Activated naive CD4-positive, alpha-beta T cell treated with anti-CD3 and anti-CD28 coated beads, Interleukin-2, amount 50 U/mL, for 24 hours (primary cell): Measurements from ENCODE around the gene HCN2.

Source experiments
- H3K27ac Mint-ChIP-seq: one replicate; pipeline ENCODE4 v1.8.0; 2021; ENCODE audit warnings: mild to moderate bottlenecking, mixed read lengths
- H3K27me3 Mint-ChIP-seq: one replicate; pipeline ENCODE4 v1.8.0; 2021; ENCODE audit warnings: mixed read lengths
- H3K36me3 Mint-ChIP-seq: one replicate; pipeline ENCODE4 v1.8.0; 2021; ENCODE audit warnings: mixed read lengths
- H3K4me1 Mint-ChIP-seq: one replicate; pipeline ENCODE4 v1.8.0; 2021; ENCODE audit warnings: mixed read lengths
- H3K4me3 Mint-ChIP-seq: one replicate; pipeline ENCODE4 v1.8.0; 2021; ENCODE audit warnings: mild to moderate bottlenecking, mixed read lengths
- H3K9me3 Mint-ChIP-seq: one replicate; pipeline ENCODE4 v1.8.0; 2021; ENCODE audit warnings: mixed read lengths

HCN2 gene

DNA sequence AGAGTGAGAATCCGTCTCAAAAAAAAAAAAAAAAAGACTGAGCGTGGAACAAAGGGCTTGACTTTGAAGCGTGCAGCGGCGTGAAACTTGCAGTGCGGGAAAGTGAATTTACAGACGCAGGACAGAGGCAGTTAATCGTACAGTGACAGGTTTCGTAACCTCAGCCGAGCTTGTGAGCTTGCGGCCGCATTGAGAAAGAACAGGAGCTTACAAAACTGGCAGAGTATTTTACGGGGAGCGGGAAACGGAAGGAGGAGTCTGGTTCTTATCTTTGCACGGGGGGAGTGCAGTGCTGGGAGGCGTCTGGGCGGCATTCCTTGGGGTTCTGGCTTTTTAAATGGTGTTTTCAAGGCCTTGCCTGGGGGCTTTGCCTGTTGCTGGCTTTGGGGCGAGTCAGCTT lies 23.3 kb upstream of the HCN2 start:
- Mint-ChIP-seq H3K27ac (peak overlapping the region; percentile 27), H3K36me3 (no peaks in the 10 kb centered on the region), H3K27me3 (no peaks in the 10 kb centered on the region), H3K4me3 (no peak overlapping the region), H3K4me1 (peaks cover 10% of the 10 kb centered on the region), H3K9me3 (no peaks in the 10 kb centered on the region)

DNA sequence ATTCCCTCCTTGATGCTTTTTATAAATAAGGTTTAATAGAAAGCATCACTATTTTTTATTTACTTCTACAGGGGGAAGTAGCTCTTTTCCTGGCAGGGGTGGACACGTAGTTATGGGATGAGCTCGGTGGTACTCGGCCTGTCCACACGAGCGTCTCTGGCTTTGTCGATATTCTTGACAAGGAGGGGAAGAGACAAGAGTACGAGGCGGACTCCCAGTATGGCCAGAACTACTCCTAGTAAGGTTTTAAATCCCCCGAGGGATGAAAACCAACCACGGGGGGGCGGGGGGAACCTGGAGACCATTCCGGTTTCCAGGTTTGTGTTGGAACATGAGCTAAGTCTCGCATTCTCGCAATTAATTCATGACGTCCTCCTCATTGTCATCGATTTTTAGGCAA lies 22.8 kb upstream of the HCN2 start:
- Mint-ChIP-seq H3K27me3 (no peaks in the 10 kb centered on the region), H3K9me3 (no peaks in the 10 kb centered on the region), H3K36me3 (no peaks in the 10 kb centered on the region), H3K4me1 (peaks cover 11% of the 10 kb centered on the region), H3K4me3 (no peak overlapping the region), H3K27ac (no peak overlapping the region)

DNA sequence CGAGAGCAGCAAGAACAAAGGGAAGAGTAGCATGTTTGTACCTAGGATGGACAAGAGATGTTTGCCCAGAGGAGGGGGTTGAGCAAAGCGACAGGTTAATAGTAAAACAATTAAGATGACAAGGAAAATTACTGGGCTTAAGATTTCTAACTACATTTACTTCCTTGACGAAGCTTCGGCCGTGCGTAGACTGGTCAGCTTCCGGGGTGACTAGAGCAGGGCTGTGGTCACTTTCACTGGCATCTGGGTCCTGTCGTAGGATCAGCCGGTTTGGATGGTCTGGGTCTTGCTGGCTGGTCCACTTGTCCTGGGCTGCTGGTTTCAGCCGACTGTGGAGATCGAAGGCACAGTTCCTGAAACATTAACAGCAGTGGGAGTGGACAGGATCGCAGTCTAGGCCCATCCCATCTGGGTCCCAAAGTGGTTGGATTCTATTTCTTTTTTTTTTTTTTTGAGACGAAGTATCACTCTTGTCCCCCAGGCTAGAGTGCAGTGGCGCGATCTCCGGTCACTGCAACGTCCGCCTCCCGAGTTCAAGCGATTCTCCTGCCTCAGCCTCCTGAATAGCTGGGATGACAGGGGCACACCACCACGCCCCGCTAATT lies 22.3 kb upstream of the HCN2 start:
- Mint-ChIP-seq H3K36me3 (no peaks in the 10 kb centered on the region), H3K4me3 (no peak overlapping the region), H3K27me3 (no peaks in the 10 kb centered on the region), H3K4me1 (peaks cover 15% of the 10 kb centered on the region), H3K27ac (no peak overlapping the region), H3K9me3 (no peaks in the 10 kb centered on the region)

DNA sequence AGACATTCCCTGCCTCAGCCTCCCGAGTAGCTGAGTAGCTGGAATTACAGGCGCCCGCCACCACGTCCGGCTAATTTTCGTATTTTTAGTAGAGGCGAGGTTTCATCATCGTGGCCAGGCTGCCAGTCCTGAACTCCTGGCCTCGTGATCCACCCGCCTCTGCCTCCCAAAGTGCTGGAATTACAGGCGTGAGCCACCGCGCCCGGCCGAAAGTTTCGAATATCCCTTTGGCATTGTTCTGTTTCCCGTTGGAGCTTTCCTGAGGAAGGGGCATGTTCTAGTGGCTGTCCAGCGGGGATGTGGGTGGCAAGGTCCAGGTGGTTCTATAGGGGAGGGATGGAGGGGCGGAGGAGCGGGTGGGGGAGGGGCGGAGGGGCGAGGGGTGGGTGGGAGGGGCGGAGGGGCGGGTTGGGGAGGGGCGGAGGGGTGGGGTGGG lies 19.4 kb upstream of the HCN2 start:
- Mint-ChIP-seq H3K36me3 (no peaks in the 10 kb centered on the region), H3K27me3 (no peaks in the 10 kb centered on the region), H3K4me3 (no peak overlapping the region), H3K4me1 (peaks cover 27% of the 10 kb centered on the region), H3K9me3 (no peaks in the 10 kb centered on the region), H3K27ac (peak overlapping the region; percentile 90)

DNA sequence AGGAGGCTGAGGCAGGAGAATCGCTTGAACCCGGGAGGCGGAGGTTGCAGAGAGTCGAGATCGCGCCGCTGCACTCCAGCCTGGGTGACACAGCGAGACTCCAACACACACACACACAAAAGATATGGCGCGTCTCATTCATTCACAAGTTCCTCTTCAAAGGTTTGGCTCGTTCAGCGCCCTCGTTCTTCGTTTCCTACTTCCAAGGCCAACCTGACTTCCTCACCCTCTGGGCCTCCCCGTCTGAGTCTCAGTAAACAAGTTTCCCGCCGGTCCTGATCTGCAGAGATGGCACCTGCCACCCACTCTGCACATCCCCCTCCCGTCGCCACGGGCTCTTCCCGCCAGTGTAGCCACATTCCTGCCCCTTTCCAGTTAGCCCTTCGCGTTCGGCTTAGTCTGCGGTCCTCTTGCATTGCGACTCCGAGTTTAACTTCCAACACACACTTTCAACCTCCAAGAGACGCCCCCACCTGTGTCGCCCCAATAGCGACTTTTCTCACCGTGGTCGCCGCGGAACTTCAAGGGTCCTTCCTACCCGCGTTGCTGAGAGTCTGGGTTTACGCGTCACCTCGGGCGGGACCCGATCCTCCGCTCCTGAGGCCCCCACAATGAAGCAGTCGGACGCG lies 18.6 kb upstream of the HCN2 start:
- Mint-ChIP-seq H3K36me3 (no peaks in the 10 kb centered on the region), H3K4me1 (peaks cover 27% of the 10 kb centered on the region), H3K4me3 (peak overlapping the region; percentile 90)

DNA sequence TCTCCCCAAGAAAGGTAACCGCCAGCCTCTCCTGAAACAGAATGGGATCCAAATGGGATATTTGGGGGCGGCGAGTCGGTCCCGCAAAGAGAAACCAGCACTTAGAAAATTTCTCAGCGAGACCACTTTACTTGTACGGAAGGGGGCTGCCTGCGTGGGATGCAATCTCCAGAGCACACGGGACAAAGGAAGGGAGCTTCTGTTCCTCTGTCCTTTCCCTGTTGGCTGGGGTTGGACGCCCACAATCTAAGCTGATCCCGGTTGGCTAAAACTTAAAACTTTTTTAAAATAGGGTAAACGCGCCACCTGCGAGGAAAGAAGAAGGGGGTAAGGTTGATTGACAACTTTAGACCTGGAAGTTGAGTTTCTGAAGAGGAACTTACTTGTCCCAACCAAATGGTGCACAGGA lies 18.1 kb upstream of the HCN2 start:
- peak overlapping the region; percentile 90 for H3K4me3 Mint-ChIP-seq
- no peaks in the 10 kb centered on the region for H3K27me3 Mint-ChIP-seq
- no peaks in the 10 kb centered on the region for H3K36me3 Mint-ChIP-seq
- H3K4me1 Mint-ChIP-seq, result peaks cover 33% of the 10 kb centered on the region
- no peaks in the 10 kb centered on the region for H3K9me3 Mint-ChIP-seq
- peak overlapping the region; percentile 94 for H3K27ac Mint-ChIP-seq

More for the DNA sequence above, 18.6 kb upstream of the HCN2 start:
- no peaks in the 10 kb centered on the region for H3K9me3 Mint-ChIP-seq
- H3K27me3 Mint-ChIP-seq, result no peaks in the 10 kb centered on the region
- peak overlapping the region; percentile 94 for H3K27ac Mint-ChIP-seq

DNA sequence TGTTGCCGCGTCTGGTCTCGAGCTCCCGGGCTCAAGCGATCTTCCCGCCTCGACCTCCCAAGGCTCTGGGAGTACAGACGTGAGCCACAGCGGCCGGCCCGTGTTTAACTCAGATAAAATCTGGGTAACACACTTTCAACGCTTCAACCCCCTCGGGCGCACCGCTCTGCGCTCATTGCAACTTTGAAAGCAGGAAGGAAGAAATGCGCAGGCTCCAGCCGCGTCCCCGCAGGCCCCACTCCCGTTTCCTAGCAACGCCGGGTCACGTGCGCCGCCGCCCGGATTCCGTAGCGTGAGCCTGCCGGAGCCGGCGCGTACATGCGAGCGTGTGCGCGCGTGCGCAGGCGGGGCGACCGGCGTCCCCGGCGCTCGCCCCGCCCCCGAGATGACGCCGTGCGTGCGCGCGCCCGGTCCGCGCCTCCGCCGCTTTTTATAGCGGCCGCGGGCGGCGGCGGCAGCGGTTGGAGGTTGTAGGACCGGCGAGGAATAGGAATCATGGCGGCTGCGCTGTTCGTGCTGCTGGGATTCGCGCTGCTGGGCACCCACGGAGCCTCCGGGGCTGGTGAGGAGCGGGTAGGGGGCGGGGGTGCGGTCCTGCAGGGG lies 17.4 kb upstream of the HCN2 start, which contains the start of gene BSG:
TSS of gene BSG (plus strand) at position 457 of the 603 bp plus-strand sequence. CDS start at position 496, 39 bp downstream.
- Mint-ChIP-seq H3K36me3 (no peaks in the 10 kb centered on the region), H3K27me3 (no peaks in the 10 kb centered on the region), H3K4me1 (peaks cover 36% of the 10 kb centered on the region), H3K9me3 (no peaks in the 10 kb centered on the region), H3K4me3 (peak within 1 kb of the TSS; percentile 90), H3K27ac (peak within 1 kb of the TSS; percentile 94)

DNA sequence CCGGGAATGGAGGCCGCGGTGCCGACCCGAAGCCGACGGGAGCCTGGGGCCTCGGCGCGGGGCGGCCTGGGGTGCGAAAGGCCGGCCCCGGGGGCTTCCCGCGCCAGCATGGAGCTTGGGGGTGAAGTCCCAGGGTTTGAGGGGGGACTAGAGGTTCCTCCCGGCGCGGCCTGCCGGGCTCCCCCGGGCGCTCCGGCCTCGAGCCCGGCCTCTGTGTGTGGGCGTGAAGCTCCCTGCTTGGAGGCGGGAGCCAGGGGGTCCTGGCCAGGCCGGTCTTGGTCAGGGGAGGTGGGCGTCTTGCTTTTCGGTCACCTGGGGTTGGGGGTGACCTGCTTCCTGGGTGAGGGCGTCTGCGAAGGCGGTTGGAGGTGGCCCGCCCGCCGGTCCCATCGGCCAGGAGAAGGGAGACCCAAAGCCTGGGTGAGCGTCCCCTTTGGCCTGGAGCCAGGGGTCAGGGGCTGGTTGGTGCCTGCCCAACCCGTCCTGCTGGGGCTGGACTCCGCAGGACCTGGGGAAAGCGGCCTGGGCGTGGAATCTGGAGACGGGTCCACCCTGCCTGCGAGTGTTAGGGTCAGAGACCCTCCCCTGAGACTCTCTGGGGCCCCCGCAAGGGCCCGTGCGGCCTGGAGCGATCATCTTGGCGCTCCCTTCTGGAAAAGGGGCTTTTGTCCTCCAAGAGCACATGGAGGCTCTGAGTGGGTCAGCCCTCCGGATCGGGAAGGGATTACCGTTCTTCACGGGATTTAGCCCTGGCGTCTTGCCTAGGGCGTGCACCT lies 16.8 kb upstream of the HCN2 start:
- Mint-ChIP-seq H3K9me3 (no peaks in the 10 kb centered on the region), H3K4me1 (peaks cover 36% of the 10 kb centered on the region), H3K27me3 (no peaks in the 10 kb centered on the region), H3K4me3 (peak overlapping the region; percentile 90), H3K36me3 (no peaks in the 10 kb centered on the region), H3K27ac (peak overlapping the region; percentile 12)

DNA sequence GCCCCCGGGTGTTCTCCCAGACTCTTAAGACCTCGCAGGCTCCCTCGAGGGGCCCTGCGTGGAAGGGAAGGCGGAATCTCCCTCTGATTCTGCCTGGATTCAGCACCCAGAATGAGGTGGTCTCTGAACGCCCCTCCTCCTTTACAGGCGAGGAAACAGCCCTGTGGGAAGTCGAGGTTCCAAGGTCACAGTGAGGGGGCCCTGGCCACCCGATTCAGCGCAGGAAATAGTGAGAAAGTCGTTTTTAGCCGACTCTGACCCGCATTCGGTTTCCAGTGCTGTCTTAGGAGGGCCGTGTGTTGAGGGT lies 16.2 kb upstream of the HCN2 start:
- peaks cover 36% of the 10 kb centered on the region for H3K4me1 Mint-ChIP-seq

DNA sequence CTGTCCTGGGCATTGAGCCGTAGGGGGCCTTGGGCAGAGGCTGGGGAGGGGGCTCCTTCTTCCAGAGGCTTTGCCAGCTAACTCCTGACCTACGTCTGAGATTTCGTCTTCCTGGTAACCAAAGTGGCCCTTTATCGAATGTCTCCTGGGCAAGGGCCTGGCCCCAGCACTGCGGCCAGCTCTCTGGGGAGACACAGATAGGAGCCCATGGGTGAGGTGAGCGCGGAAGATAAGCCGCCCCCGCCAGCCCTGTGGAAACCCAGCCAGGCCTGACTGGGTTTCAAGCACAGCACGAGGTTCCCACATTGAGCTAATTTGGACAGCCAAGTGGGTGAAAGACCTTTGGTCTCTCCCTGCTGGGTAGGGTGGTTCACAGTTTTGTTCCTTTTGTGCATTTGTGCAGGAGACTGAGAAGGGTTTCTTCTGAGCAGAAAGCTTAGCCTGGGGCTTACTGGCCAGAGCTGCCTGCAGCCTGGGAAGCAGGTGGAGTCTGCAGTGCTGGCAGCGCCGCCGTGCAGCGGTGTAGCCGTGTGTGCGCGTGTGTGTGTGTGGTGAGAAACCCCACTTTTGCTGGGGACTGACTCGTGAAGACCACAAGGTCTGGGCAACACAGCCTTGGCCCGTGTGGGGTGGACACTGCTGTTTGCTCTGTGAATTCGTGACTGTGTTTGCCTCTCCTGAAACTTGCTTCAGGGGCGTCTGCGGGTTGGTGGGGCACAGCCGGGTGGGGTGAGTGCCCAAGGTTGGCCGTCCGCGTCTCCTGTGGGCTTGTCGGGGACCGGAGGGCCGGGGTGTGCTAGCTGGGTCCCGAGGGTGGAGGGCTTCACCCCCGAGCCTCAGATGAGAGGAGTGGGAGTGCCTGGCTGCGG lies 14.8 kb upstream of the HCN2 start:
- H3K9me3 Mint-ChIP-seq, result no peaks in the 10 kb centered on the region
- peaks cover 34% of the 10 kb centered on the region for H3K4me1 Mint-ChIP-seq
- no peaks in the 10 kb centered on the region for H3K36me3 Mint-ChIP-seq
- H3K4me3 Mint-ChIP-seq, result peak overlapping the region; percentile 64
- no peaks in the 10 kb centered on the region for H3K27me3 Mint-ChIP-seq
- no peak overlapping the region for H3K27ac Mint-ChIP-seq

More for the DNA sequence above, 16.2 kb upstream of the HCN2 start:
- no peaks in the 10 kb centered on the region for H3K36me3 Mint-ChIP-seq
- no peaks in the 10 kb centered on the region for H3K27me3 Mint-ChIP-seq
- H3K4me3 Mint-ChIP-seq, result peak overlapping the region; percentile 88
- no peaks in the 10 kb centered on the region for H3K9me3 Mint-ChIP-seq
- peak overlapping the region; percentile 12 for H3K27ac Mint-ChIP-seq

DNA sequence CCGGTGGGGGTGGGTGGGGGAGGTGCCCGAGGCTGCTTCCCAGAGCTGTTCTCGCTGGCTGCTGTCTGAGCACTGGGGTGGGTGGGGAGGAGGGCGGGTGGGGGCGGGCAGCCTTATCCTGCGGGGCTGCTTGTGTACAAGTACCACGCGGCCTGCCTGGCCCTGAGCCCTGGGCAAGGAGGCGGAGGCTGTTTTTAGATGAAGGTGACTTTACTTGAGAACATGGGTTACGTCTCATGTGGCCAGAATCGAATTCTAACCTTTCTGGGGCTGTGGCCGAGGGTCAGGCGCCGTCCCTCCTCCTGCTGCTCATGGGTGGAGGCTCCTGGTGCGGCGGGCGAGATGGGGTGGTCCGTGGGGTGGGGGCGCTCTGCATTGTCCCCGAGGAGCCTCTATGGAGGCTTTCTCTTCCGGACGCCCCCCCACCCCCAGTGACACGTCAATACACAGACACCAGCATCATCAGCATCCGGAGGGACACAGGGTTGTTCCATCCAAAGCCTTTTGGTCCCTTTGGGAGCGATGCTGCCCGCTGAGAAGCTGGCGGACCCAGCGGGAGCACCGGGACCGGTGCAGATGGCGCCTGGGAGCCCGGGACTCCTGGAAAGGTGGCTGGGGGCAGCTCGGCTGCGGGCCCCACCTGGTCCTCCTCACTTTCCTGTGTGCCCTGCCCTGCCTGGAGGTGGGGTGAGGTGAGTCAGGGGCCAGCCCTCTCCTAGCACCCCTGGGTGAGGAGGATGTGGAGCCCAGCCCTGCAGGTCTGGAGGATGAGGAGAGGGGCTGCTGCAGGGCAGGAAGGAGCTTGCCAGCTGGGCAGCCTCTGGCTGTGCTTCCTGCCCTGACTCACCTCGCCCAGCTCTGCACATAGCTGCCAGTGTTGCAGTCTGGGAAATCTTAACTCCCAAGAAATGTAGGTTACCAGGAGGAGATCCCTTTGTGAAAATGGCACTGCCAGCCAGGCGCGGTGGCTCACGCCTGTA lies 13.9 kb upstream of the HCN2 start:
- no peak overlapping the region for H3K27ac Mint-ChIP-seq
- no peaks in the 10 kb centered on the region for H3K27me3 Mint-ChIP-seq
- H3K36me3 Mint-ChIP-seq, result no peaks in the 10 kb centered on the region
- H3K9me3 Mint-ChIP-seq, result no peaks in the 10 kb centered on the region
- peaks cover 32% of the 10 kb centered on the region for H3K4me1 Mint-ChIP-seq
- H3K4me3 Mint-ChIP-seq, result no peak overlapping the region

DNA sequence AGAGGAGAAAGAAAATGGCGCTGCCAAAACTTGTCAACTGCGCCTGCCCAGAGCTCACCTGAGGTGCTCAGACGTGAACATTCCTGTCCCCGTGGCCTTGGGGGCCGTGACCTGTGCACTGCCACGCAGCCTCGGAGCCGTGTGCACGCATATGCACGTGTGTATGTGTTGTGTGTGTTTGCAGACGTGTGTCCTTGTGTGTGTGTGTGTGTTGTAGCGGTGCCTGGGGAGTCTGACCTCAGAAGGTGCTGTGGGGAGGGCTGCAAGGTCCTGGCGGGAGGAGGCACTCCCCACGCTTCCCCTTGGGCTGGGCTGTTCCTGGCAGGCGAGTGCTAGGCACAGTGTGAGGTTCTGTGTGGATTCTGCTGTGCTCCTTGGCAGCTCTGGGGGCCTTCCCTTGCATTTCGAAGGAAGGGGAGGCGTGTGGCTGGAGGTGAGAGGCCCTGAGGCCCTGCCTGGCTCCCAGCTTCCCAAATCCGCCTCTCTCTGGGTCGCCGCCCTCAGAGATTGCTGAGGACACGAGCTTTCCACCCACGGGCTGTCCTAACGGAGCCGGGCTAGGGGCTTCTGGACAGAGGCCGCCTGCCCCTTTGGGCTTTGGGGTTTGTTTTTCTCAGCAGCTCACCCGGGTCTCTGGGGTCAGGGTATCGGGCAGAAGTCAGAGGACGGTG lies 12.8 kb upstream of the HCN2 start:
- no peaks in the 10 kb centered on the region for H3K36me3 Mint-ChIP-seq
- peak overlapping the region; percentile 30 for H3K27ac Mint-ChIP-seq
- peaks cover 25% of the 10 kb centered on the region for H3K4me1 Mint-ChIP-seq
- H3K27me3 Mint-ChIP-seq, result no peaks in the 10 kb centered on the region
- H3K9me3 Mint-ChIP-seq, result no peaks in the 10 kb centered on the region
- H3K4me3 Mint-ChIP-seq, result no peak overlapping the region

DNA sequence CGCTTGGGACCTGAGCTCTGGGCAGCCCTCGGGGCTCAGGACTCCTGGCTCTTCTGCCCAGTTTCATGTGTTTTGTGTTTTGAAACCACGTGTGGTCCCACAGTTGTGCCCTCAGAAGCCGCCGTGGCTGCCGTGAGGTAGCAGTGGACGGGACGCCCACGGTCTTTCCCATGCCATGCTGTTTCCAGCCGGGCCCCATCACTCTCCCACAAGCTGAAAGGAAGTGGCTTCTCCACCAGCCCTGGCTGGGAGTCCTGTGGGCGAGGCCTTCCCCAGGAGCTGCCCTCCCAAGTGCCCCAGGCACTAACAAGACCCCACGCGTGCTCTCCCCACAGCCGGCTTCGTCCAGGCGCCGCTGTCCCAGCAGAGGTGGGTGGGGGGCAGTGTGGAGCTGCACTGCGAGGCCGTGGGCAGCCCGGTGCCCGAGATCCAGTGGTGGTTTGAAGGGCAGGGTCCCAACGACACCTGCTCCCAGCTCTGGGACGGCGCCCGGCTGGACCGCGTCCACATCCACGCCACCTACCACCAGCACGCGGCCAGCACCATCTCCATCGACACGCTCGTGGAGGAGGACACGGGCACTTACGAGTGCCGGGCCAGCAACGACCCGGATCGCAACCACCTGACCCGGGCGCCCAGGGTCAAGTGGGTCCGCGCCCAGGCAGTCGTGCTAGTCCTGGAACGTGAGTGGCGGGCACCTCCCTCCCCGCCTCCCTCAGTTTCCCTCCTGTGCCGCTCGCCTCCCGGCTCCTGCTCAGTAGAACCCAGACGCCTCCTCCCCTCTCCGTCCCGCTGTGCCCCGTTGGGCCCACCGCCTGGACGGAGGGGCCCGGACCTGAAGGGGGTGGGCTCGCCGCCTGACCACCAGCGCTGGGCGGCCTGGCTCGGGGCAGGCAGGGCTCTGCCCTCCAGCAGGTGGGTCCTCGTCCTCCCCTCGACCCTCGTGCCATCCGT lies 12.0 kb upstream of the HCN2 start:
- Mint-ChIP-seq H3K36me3 (no peaks in the 10 kb centered on the region), H3K4me1 (peaks cover 22% of the 10 kb centered on the region), H3K27ac (no peak overlapping the region), H3K27me3 (no peaks in the 10 kb centered on the region), H3K4me3 (no peak overlapping the region), H3K9me3 (no peaks in the 10 kb centered on the region)
